ENCODE results near the gene LRRFIP1. TPM values are rescaled to one million over a fixed set of nuclear protein-coding genes. Genes with fewer than 3 reads are reported as not detected.
"Not testable (repeated sequence)": the region's sequence is repeated elsewhere in the genome, so short reads cannot be mapped to it uniquely, and the experiment has no call there.

The LRRFIP1 gene
- total and polyA plus RNA-seq, 2 donors (not counting 1 experiment from before 2014, with no cell fraction given) = 42.0 to 139 TPM

GRCh38 chr2:237750441-237750840 is 123.1 kb downstream of the LRRFIP1 start:
- Histone ChIP-seq H4K20me1 (ENCODE audit: control insufficient read depth, insufficient read depth, low read length, poor library complexity, severe bottlenecking) (peaks cover 69% of the 10 kb centered on the region), H3K36me3 (replicated peaks in 1 of 2; ENCODE audit: control extremely low read depth in 1 of 2, control insufficient read depth in 1 of 2, extremely low read depth in 1 of 2, insufficient read depth in 2 of 2, low read length in 1 of 2) (peaks cover 13 to 67% of the 10 kb centered on the region in 2 experiments), H3K79me2 (ENCODE audit: control insufficient read depth, insufficient read depth, low read length) (peaks cover 64% of the 10 kb centered on the region)
- H3K27me3 Mint-ChIP-seq; H3K4me1 ChIP-seq (ENCODE audit: control insufficient read depth in 2 of 2, insufficient read depth in 2 of 2, low read length in 2 of 2); H3K4me3 Mint-ChIP-seq; H3K9ac ChIP-seq (ENCODE audit: low read length); POLR2A ChIA-PET; intact Hi-C loops (cut with micrococcal nuclease); ATAC-seq (ENCODE audit: low read depth); H3K4me2 ChIP-seq (replicated peaks; ENCODE audit: low read depth, low read length, poor library complexity, severe bottlenecking); H3K4me3 ChIP-seq (ENCODE audit: control extremely low read depth in 1 of 5, extremely low read depth in 1 of 5, insufficient read depth in 1 of 5, low read depth in 2 of 5, low read length in 4 of 5); DNase-seq; H3K9me3 ChIP-seq (ENCODE audit: control extremely low read depth in 1 of 3, control insufficient read depth in 2 of 3, insufficient read depth in 1 of 3, low read length in 2 of 3); H3K27me3 ChIP-seq (replicated peaks in 1 of 4; ENCODE audit: control extremely low read depth in 1 of 4, control insufficient read depth in 3 of 4, insufficient read depth in 4 of 4, low read length in 3 of 4); H2AFZ ChIP-seq (ENCODE audit: insufficient read depth, low read depth, low read length, poor library complexity, severe bottlenecking); H3K9me3 Mint-ChIP-seq (ENCODE audit: insufficient read depth); H3K4me1 Mint-ChIP-seq; H3K27ac Mint-ChIP-seq; H3K27ac ChIP-seq (ENCODE audit: low read length in 2 of 2): not testable (repeated sequence)
- 99% methylated on average over 15 of the region's 15 CpGs for WGBS (ENCODE audit: insufficient coverage)
- CTCF ChIA-PET = interaction anchor here (1.9 kb wide), 1 partner anchor 77 kb away, joined by 7 read pairs; no protein-coding TSS in a partner anchor

- POLR2A ChIA-PET = no interaction called here
- Mint-ChIP-seq H3K27me3 (no peaks in the 10 kb centered on the region), H3K9me3 (ENCODE audit: insufficient read depth) (no peaks in the 10 kb centered on the region), H3K4me1 (peaks cover 10% of the 10 kb centered on the region), H3K4me3 (no peak overlapping the region), H3K27ac (no peak overlapping the region)
- H3K4me3 ChIP-seq (ENCODE audit: control extremely low read depth in 1 of 5, extremely low read depth in 1 of 5, insufficient read depth in 1 of 5, low read depth in 2 of 5, low read length in 4 of 5) = no peak overlapping the region
- CTCF ChIA-PET = interaction anchor here (1.1 kb wide), 1 partner anchor 510 kb away, joined by 4 read pairs; no protein-coding TSS in a partner anchor
- DNase-seq (peak; percentile 46), ATAC-seq (ENCODE audit: low read depth) (peak; percentile 66)
- H3K27ac ChIP-seq (ENCODE audit: low read length in 2 of 2) = no peak overlapping the region
- peaks cover 15 to 74% of the 10 kb centered on the region in 2 experiments for H3K36me3 ChIP-seq (replicated peaks in 1 of 2; ENCODE audit: control extremely low read depth in 1 of 2, control insufficient read depth in 1 of 2, extremely low read depth in 1 of 2, insufficient read depth in 2 of 2, low read length in 1 of 2)
- H3K4me2 ChIP-seq (replicated peaks; ENCODE audit: low read depth, low read length, poor library complexity, severe bottlenecking) = no peak overlapping the region
- WGBS (ENCODE audit: insufficient coverage) = 39% methylated on average over 3 of the region's 5 CpGs
- no peaks in the 10 kb centered on the region for H3K27me3 ChIP-seq (replicated peaks in 1 of 4; ENCODE audit: control extremely low read depth in 1 of 4, control insufficient read depth in 3 of 4, insufficient read depth in 4 of 4, low read length in 3 of 4)
- no peak overlapping the region for H3K9ac ChIP-seq (ENCODE audit: low read length)
- H2AFZ ChIP-seq (ENCODE audit: insufficient read depth, low read depth, low read length, poor library complexity, severe bottlenecking) = no peak overlapping the region
- no peaks in the 10 kb centered on the region for H3K4me1 ChIP-seq (ENCODE audit: control insufficient read depth in 2 of 2, insufficient read depth in 2 of 2, low read length in 2 of 2)
- H3K79me2 ChIP-seq (ENCODE audit: control insufficient read depth, insufficient read depth, low read length) = peaks cover 42% of the 10 kb centered on the region
- H3K9me3 ChIP-seq (ENCODE audit: control extremely low read depth in 1 of 3, control insufficient read depth in 2 of 3, insufficient read depth in 1 of 3, low read length in 2 of 3) = peaks cover 0 to 4% (median 0%) of the 10 kb centered on the region in 3 donors
- H4K20me1 ChIP-seq (ENCODE audit: control insufficient read depth, insufficient read depth, low read length, poor library complexity, severe bottlenecking) = peaks cover 46% of the 10 kb centered on the region
- no peak for TF ChIP-seq CTCF (IDR thresholded peaks at IDR 0.05)
- TF ChIP-seq EZH2 (IDR thresholded peaks at IDR 0.05; ENCODE audit: borderline replicate concordance, insufficient read depth, low read depth, low read length, poor library complexity, severe bottlenecking) = no peak
- intact Hi-C loops (cut with micrococcal nuclease) = no loop called here
Observed at GRCh38 chr2:237752761-237753165, 125.4 kb downstream of the LRRFIP1 start.
